GM21576 (cell line): ENCODE results near the gene USP14.
"Not testable (repeated sequence)": the region's sequence is repeated elsewhere in the genome, so short reads cannot be mapped to it uniquely, and the experiment has no call there.

ENCODE experiments used
- ATAC-seq: cut with Tn5 transposase; IDR thresholded peaks from one replicate; pipeline ENCODE4 v1.9.1; 2021; ENCODE audit warnings: mild to moderate bottlenecking, moderate library complexity; ENCODE audit not compliant: unreplicated experiment

USP14 gene

DNA sequence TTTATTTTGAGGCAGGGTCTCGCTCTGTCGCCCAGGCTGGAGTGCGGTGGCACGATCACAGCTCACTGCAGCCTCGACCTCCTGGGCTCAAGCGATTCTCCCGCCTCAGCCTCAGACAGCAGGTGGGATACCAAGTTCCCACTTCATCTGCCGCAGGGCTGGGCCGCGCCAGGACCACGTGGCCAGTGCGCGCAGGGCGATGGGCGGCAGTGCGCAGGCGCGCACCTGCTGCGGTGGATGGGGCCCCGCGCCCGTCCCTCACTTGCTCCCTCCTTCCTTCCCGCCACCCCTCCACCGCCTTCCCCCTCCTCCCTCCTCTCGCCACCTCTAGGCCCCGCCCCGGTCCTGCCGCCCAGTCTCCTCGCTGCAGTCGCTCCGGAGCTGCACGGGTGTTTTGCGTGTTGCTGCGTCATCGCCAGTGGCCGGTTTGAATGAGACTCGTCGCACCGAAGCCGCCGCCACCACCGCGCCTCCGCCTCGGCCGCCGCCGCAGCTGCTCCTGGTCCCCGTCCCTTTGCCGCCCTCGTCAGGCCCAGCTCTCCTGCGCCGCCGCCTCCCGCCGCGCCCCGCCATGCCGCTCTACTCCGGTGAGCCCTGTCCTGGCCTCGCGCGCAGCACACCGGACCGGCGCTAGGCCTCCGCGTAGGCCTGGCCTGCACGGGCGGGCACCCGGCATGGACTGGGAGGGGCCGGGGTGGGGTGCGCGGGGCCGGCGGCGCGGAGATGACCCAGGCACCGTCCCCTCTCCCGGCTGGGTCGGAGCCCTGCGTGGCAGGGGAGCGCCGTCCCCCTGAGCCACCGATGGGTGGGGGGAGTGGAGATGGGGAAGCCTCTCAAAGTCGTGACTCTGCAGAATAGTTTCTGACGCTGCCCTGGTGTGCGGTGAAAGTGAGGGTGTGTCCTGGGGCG, at the start of gene USP14:
USP14 (plus strand) TSS at position 430 of the 909 bp plus-strand sequence; CDS start at position 572, 142 bp downstream.
- peak; percentile 91 for ATAC-seq

DNA sequence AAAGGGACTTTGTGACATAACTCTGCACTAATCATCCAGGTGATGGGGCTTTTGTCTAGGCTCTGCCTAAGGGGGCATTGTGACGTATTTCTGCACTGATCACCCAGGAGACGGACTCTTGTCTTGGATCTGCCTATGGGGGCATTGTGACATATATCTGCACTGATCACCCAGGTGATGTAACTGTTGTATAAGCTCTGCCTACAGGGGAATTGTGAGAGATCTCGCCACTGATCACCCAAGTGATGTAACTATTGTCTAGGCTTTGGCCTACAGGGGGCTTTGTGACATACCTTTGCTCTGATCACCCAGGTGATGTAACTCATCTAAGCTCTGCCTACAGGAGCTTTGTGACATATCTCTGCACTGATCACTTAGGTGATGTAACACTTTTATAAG, 49.7 kb upstream of the USP14 start:
- ATAC-seq = peak; percentile 1

GRCh38 chr18:109130-109921, 49.0 kb upstream of the USP14 start:
- ATAC-seq = not testable (repeated sequence)

GRCh38 chr18:109922-110261, 48.5 kb upstream of the USP14 start:
- not testable (repeated sequence) for ATAC-seq

- not testable (repeated sequence) for ATAC-seq
Observed at GRCh38 chr18:110351-111201, 47.8 kb upstream of the USP14 start.

GRCh38 chr18:111306-112014, 46.9 kb upstream of the USP14 start:
- no peak for ATAC-seq

DNA sequence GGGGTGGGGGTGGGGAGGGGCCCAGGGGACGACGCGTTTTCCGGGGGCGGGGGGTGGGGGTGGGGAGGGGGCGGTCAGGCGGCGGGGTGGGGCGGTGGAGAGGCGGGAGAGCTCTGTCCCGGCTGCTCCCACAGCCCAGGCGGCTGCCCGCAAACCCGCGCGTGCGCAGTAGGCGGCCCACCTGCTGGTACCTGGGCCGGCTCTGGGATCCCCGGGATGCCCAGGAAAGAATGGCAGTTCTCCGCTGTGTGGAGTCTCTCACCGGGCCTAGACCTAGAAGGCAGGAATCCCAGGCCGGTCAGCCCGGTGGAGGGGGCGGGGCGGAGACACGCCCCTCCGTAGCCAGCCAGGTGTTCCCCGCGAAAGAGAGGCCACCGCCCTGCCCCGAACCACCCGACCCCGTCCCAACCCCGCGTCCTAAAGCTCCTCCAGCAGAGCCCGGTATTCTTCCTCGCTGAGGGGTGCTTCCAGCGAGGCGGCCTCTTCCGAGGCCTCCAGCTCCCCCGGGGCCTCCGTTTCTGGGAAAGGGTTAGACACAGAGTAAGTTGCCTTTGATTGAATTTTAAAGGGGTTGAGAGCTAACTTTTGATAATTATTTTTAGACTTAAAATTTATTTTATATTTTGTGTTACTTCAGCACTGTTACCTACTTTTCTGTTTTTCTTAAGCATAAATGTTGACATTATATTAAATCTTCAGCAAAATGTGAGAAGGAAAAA, 46.2 kb upstream of the USP14 start:
- not testable (repeated sequence) for ATAC-seq

DNA sequence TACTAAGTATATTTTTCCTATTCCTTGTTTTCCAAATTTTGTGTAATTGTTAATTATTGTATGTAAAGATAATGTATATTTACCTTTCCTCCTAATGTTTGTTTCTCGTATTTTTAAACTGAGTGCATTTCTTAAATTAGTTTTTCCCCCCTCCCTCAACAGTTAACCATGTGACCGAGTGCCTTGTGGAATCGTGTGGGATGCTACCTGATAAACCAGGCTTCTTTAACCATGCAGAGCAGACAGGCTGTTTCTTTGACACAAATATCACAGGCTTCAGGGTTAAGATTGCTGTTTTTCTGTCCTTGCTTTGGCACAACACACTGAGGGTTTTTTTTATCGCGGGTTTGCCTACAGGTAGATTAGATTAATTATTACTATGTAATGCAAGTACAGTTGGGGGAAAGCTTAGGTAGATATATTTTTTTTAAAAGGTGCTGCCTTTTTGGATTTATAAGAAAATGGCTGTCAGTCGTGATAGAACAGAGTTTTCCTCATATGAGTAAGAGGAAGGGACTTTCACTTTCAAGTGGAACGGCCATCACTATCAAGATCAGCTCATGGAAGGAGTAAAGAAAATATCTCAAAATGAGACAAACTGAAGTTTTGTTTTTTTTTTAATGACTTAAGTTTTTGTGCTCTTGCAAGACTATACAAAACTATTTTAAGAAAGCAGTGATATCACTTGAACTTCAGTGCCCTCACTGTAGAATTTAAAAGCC, 37.7 kb upstream of the USP14 start:
- not testable (repeated sequence) for ATAC-seq

GRCh38 chr18:135045-135444, 23.3 kb upstream of the USP14 start:
- no peak for ATAC-seq

DNA sequence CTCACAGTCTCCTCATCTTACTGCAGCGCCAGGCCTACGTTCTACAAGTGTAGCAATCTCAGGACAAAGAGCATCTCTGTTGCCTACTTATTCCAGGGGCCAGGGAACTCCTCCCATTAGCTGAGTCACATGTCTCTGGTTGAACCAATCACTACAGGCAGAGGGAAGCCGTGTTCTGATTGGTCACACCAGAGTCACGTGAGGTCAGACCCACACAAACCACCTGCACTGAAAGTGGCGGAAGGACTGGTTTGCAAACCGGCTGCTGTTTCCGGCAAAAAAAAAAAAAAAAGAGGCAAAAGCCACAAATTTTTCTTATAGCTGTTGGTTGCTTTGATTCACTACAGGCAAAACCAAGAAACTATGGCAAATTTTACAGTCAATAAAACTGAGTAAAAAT, 21.9 kb upstream of the USP14 start:
- ATAC-seq = no peak

GRCh38 chr18:137327-137726, 21.0 kb upstream of the USP14 start:
- ATAC-seq = no peak

GRCh38 chr18:140670-141266, 17.6 kb upstream of the USP14 start:
- no peak for ATAC-seq

GRCh38 chr18:142624-143296, 15.6 kb upstream of the USP14 start:
- ATAC-seq = not testable (repeated sequence)

DNA sequence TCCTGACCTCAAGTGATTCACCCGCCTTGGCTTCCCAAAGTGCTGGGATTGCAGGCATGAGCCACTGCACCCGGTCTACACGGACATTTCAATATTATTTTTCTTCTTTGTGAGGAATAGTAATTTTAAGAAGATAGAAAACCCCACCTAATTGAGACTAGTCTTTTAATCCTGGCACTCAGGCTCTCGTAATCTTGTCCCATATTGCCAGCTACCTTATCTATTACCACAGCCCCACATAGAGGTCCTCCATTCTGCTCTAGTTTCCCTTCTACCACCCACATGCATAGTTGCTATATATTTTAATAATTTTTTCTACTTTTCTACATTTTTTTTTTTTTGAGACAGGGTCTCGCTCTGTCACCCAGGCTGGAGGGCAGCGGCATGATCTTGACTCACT, 9.5 kb upstream of the USP14 start:
- no peak for ATAC-seq

GRCh38 chr18:154151-154550, 4.2 kb upstream of the USP14 start:
- no peak for ATAC-seq

DNA sequence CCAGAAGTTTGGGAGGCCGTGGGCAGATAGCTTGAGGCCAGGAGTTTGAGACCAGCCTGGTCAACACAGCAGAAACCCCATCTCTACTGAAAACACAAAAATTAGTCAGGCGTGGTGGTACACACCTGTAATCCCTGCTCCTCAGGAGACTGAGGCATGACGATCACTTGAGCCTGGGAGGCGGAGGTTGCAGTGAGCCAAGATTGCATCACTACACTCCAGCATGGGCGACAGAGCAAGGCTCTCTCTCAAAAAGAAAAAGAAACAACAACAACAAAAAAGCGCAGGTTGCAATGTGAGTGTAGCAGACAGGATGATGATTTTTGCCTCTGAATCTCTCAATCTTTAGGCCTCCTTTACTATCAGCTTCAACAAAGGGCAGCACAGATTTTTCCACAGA, 2.7 kb upstream of the USP14 start:
- no peak for ATAC-seq

DNA sequence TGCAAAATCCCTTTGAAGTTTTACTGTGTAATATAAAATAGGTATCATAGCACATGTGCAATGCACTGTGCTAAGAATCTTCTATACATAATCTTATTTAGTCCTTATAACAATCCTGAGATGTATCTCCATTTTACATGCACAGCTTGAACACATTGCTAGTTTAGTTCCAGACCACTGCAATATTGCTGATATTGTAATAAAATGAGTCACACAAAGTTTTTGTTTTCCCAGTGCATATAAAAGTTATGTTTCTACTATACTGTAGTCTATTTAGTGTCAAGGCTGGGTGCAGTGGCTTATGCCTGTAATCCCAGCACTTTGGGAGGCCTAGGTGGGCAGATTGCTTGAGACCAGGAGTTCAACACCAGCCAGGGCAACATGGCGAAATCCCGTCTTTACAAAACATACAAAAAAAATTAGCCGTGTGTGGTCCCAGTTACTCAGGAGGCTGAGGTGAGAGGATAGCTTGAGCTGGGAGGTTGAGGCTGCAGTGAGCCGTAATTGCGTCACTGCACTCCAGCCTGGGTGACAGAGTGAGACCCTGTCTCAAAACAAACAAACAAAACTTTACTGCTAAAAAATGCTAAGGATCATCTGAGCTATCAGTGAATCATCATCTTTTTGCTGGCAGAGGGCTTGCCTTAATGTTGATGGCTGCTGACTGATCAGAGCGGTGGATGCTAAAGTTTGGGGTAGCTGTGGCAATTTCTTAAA, 1.7 kb upstream of the USP14 start:
- ATAC-seq = no peak
